GM19372 (cell line): ENCODE data around the gene NCAM1.

Source experiments
- ATAC-seq: cut with Tn5 transposase; IDR thresholded peaks from one replicate; pipeline ENCODE4 v1.9.1; 2021; ENCODE audit warnings: mild to moderate bottlenecking, low read depth, moderate library complexity; ENCODE audit not compliant: unreplicated experiment

The NCAM1 gene

DNA sequence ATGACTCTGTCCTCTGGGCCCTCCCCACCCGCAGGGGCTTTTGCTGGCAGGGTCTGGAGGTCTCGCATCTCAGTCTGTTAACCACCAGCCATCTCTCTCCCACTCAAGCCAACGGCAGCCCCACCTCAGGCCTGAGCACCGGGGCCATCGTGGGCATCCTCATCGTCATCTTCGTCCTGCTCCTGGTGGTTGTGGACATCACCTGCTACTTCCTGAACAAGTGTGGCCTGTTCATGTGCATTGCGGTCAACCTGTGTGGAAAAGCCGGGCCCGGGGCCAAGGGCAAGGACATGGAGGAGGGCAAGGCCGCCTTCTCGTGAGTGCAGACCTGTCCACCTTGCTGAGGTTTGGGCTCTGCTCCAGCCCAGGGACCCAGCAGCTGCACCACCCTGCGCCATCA lies 308.9 kb downstream of the NCAM1 start:
- ATAC-seq, result no peak

- ATAC-seq, result no peak
These were observed 310.5 kb downstream of the NCAM1 start for GRCh38 chr11:113271551-113272245.

DNA sequence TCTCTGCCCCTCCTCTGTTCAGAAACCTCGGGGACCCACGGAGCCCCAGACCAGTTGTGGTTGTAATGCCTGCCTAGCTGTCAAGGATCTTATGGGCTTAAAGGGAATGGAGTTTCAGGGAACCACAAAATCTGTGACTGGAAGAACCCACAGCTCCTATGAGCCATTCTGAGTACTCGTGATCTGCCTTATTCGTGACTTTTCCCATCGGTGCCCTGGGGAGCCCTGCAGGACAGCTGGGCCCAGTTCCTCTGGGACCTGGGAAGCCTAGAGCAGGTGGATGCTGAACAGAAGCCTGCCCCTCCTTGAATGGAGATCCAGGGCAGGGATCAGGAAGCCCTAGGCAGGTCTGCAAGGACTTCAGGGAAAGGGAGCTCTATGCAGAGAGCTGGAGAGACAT lies 311.1 kb downstream of the NCAM1 start:
- ATAC-seq, result no peak

- ATAC-seq, result no peak
These were observed 311.9 kb downstream of the NCAM1 start for GRCh38 chr11:113272927-113273615.

DNA sequence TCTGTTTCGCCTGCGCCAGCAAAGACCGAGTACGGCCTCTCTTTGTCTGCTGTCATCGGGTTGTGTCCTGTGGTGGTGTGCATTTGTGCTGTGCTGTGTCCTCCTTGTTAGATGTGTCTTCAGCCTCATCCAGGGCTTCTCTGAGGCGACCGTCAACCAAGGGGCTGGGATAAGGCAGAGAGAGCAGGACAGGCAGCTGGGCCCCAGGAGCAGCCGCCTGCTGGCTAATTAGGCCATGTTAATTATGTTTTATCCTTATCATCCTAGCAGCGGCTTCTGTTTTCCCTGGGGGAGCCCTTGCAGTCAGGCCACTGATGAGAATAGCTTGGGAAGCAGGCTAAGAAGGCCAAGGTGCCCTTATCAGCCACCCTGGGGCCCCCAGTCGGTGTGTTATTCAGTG lies 312.5 kb downstream of the NCAM1 start:
- no peak for ATAC-seq

- no peak for ATAC-seq
These were observed 313.7 kb downstream of the NCAM1 start for GRCh38 chr11:113274713-113275582.

GRCh38 chr11:113275602-113276001 lies 314.4 kb downstream of the NCAM1 start:
- no peak for ATAC-seq

- ATAC-seq, result no peak
These were observed 315.2 kb downstream of the NCAM1 start for GRCh38 chr11:113276466-113276865.

DNA sequence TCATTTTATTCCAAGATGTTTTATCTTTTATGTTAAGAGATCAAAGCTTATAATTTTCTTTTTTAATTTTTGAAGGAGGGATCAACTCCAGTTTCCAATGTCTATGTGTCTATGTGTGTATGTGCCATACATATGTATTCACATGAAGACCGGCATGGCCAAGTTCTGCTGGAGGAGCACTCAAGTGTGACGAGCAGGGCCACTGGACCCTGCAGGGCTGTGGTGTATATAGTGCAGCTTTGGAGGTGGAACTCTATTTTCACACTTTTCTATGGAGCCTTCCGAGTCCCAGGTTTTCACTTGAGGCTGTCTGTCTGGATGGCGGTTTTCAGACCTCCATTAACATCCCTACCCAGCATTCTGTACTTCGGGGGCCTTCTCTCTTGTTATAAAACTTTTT lies 316.7 kb downstream of the NCAM1 start:
- ATAC-seq, result no peak

GRCh38 chr11:113278481-113278880 lies 317.3 kb downstream of the NCAM1 start:
- ATAC-seq, result no peak

- ATAC-seq, result no peak
These were observed 317.7 kb downstream of the NCAM1 start for GRCh38 chr11:113278925-113279324.

- no peak for ATAC-seq
These were observed 318.4 kb downstream of the NCAM1 start for GRCh38 chr11:113279591-113279990.

- no peak for ATAC-seq
These were observed 320.0 kb downstream of the NCAM1 start for GRCh38 chr11:113281052-113281725.

- ATAC-seq, result no peak
These were observed 321.7 kb downstream of the NCAM1 start for GRCh38 chr11:113282898-113283437.

- ATAC-seq, result no peak
These were observed 322.7 kb downstream of the NCAM1 start for GRCh38 chr11:113283881-113284280.

DNA sequence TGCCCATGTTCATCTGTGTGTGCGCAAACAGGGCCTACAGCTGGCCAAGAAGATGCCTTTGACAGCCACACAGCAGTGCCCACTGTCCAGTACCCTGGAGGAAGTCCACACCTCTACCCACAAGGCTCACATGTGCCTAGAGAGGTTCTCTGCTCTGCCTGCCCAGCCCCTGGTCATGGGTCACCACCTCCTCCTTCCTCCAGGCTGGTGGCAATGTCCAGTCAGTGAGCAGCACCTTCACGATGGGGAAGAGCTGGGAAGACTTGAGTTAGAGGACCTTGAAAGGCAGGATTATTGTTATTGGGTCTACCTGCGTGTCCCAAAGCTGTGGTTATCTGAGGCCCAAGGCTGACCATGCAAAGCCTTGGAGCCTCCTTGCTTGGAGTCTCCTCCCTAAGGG lies 324.8 kb downstream of the NCAM1 start:
- no peak for ATAC-seq

DNA sequence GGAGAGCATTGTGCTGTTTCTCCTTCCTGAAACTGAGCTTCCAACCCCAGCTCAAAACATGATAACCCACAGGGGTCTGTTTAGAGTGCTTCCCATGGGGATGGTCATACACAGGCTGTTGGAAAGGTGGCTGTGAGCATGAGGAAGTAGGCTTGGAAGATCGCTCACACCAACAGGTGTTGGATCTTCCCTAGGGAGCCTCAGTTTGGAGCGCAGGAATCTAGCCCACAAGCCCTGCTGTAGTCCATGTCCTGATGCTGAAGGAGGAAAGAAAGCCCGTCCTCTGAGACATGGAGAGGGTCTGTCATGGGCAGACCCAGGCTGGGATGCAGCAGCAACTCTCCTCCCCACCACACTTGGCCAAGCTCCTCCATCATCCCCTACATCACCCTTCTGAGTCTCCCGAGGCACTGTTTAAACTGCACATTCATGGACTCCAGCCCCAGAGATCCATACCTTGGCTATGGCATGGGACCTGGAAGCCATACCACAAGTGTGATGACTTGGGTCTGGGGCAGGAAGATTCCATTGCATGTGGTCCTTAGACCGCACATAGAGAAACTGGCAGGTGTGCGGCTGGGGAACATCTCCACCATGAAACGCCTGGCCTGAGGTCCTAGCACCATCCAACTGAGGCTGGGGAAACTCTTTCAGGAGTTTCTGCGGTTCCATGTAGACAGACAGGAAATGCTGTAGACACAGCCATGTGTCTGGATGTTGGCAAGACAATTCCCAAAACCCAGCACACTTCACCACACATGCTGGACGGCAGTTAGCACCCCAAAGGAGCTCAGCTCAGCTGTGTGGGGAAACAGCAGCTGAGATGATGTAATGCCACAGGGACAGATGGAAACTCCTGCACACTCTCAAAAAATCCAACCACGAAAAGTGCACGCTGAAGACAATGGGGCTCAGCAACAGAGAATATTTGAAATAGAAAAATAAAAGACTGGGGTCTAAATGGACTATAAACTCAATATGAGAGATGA lies 325.6 kb downstream of the NCAM1 start:
- no peak for ATAC-seq

DNA sequence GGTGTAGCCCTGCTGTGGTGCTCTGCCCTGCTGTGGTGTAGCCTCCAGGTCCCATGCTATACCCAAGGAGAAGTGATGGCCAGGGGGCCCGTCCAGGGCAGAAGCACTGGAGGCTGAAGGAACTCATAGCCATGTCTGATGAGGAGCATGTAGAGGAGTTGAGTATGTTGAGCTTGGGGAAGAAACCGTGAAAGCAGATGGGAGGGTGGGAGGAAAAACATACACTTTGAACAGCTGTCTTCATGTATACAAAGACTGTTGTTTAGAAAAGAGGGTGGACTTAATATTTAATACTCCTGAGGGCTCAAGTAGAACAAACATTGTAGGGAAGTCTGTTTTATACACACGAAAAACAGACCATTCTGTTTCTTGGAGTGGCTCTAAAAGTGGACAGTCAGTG lies 326.6 kb downstream of the NCAM1 start:
- no peak for ATAC-seq

DNA sequence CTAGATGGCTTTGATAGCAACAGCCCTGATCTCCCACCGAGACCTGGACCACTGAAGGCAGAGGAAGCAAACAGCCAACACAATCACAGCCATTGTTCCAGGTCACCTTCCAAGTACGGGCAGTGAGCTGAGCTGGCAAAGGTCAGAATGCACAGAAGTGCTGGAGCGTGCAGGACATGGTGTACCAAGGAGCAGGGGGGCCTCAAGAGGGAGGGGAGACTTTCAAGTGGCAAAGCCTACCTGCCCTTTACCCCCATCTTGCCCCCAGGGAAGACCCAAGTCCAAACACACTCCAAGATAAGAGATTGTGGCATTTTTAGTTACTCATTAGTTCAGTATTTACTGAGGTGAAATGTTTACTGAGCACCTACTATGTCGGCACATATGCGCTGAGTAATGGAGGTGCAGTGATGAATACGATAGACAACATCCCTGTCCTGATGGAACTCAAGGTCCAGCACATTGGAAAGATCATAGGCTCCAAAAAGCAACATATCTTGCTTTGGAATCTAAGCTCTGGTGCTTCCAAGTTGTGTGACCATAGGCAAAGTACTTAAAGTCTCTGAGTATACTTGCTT lies 327.2 kb downstream of the NCAM1 start:
- no peak for ATAC-seq
